NCI-H1048 (cell line): Measurements from ENCODE around the gene INO80C.

Experiments
- DNase-seq: peaks from one replicate; lab custom pipeline; 2025; lab: John Stamatoyannopoulos, UW

INO80C gene

DNA sequence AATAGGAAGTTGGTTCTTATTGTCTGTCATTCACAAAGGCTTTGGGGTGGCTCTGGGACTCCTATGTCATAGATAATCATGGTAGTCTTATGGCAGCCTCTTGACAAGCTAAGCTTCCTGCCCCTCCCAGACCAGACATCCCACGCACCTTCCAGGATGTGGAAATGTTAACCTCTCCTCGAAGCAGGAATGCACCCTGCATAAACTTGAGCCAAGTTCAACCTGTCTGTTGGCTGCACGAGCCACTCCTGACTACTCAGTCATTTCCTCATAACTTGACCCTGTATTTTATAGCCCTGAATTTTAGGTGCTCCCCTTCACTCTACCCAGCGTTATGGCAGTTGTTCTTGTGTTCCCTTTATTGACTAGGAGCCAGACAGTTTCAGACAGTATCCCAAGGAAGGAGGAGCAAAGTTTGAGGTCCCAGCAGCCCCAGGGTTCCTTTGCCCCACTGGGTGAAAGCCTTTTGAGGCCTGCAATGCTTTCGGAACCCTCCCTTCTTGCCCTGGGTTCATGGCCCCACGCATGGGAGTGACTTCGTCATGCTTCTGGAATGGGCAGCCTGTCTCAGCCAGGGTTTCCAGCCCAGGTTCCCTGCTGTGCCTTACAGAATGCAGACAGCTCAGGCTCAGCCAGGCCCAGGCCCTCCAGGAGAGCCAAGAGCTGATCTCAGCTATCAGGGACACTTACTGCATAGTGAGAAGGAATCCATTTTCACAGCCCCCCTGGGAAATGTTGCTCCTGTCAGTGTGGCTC is 15.6 kb upstream of the INO80C start:
- no peak for DNase-seq

- no peak for DNase-seq
These were observed 15.0 kb upstream of the INO80C start for GRCh38 chr18:35512761-35513160.

GRCh38 chr18:35511833-35512232 is 14.1 kb upstream of the INO80C start:
- DNase-seq: no peak

GRCh38 chr18:35511428-35511827 is 13.7 kb upstream of the INO80C start:
- DNase-seq: no peak

- DNase-seq: no peak
These were observed 12.4 kb upstream of the INO80C start for GRCh38 chr18:35510076-35510651.

DNA sequence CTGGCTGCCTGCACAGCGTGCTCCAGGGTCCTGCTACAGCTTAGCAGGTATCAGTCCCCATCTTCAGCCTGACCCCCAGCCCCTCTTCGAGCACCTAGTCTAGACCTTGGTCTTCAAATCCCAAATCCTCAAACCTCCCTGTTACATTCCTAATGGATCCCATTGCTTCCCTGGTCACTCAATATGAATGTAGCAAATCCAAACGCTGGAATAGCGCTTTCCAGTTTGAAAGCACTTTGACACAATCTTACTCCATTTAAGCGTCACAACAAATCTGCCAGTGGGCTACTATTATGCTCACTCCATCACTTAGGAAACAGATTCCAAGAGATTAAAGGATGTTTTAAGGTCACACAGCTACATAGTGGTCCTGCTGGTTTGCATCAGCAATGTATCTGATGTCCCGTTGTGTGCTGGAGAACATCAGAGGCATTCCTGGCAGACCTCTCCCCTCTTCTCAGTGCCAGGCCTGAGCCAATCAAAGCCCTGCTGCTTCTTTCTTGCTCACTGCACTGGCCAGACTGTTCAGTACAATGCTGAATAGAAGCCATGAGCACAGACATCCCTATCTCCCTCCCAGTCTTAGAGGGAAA is 11.1 kb upstream of the INO80C start:
- DNase-seq: no peak

- no peak for DNase-seq
These were observed 10.3 kb upstream of the INO80C start for GRCh38 chr18:35508030-35508429.

DNA sequence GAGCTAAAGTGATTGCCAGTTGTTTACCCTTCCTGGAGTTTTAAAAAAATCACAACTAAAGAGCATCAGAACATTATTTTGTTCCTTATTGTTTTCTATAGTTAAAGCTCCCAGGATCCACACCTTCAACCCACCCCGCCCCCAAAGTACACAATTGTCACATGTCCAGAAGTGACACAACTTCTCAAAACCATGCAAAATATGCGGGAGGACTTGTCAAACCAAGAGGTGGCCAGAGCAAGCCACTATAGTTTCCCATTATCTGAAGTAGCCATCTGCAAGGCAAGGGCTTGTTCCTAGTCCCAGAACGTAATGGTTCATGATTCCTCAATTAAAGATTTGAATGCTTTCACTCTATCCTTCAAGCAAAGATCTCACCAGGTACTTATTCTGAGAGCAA is 9.9 kb upstream of the INO80C start:
- no peak for DNase-seq

GRCh38 chr18:35507192-35507591 is 9.4 kb upstream of the INO80C start:
- DNase-seq: no peak

DNA sequence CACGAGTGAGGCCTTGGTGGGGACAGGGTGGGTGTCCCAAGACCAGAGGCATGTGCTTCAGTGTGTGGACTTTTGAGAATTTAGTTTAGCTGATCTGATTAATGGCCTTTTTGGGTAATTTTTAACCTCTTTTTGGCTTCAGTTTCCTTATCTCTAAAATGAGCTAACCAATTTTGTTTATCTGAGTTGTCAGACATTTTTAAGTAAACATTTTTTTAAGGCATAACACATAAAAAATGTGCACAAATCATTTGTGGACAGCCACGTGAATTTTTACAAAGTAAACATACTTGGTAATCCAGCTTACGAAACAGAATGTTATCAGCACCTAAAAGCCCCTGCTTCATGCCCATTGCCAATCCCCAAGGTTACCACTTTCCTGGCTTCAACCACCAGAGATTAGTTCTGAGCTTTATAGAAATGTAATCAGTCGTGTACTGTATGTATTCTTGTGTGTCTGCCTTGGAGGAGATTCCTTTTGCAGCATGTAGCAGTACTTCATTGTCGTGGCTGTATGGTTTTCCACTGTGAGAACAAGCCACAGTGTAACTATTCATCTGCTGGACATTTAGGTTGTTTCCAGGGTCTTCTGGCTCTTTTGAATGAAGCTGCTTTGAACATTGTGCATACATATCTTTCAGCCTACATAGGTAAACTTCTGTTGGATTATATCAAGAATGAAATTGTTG is 8.4 kb upstream of the INO80C start:
- no peak for DNase-seq

- DNase-seq: no peak
These were observed 7.2 kb upstream of the INO80C start for GRCh38 chr18:35504996-35505395.

- no peak for DNase-seq
These were observed 4.3 kb upstream of the INO80C start for GRCh38 chr18:35502052-35502451.

- DNase-seq: no peak
These were observed 3.6 kb upstream of the INO80C start for GRCh38 chr18:35501369-35501768.

DNA sequence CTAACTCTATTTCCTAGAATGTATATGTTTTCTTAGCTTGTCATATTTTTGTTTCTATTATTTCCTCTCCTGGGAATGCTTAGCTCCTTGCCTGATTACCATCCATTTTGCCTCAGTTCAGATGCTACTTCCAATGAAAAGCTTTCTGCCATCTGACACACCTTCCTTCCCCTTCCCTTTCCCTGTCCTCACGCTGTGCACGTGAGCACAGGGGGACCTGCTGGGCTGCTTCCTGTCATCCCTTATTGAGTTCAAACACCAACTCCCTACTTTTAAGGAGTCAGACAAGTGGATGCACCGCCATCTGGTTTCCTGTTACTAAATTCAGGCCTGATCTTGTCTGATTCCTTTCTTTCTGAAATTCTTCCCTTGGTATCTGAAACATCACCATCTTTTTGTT is 2.4 kb upstream of the INO80C start:
- DNase-seq: no peak

DNA sequence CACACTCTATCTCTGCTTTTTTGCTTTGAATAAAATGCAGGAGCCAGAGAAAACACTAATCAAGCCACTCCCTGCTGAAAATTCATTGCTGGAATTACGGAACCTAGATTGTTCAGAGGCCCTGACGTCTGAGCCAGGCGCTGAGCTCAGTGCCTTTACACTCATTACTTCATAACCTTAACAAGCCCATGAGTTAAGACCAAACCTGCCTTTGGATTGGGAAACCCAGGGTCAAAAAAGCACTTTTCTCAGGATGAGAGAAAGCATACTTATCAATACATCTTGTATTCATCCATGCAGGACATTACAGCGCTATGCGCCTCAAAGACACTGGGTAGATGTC is 762 bp downstream of the INO80C start:
- no peak for DNase-seq

- DNase-seq: no peak
These were observed 2.0 kb downstream of the INO80C start for GRCh38 chr18:35495536-35496314.

DNA sequence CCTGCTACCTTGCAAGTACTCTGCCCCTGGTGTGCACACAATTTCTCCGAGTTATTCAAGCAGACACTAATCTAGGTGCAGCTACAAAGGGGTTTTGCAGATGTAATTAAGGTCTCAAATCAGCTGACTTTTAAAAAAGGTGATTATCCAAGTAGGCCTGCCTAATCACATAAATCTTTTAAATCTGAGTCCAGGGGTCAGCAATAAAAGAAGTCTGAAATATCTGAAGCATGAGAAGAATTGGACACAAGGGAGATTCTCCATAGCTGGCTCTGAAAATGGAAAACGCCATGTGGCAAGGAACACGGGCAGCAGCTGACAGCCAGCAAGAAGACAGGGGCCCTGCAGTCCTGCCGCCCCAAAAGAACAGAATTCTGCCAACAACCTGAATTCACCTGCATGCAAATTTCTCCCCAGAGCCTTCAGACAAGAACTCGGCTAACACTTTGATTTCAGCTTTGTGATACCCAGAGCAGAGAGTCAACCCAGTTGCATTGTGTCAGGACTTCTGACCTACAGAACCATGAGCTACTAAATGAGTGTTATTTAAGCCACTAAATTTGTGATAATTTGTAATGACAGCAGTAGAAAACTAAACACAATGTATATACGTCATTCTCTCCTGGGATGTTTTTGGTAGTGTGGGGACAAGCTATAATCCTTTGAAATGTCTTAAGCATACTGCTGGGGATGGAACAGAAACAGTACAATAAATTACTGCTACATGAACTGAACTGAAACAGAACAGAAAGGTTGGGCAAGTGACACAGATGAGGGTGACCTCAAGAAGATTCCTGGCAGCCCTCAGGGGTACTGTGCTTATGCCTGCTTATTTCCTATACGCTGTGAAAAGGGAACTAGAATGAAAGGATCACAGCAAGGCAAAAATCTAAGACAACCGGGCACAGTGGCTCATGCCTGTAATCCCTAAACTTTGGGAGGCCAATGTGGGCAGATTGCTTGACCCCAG is 3.2 kb downstream of the INO80C start:
- DNase-seq: no peak

GRCh38 chr18:35491700-35492077 is 6.1 kb downstream of the INO80C start:
- no peak for DNase-seq

DNA sequence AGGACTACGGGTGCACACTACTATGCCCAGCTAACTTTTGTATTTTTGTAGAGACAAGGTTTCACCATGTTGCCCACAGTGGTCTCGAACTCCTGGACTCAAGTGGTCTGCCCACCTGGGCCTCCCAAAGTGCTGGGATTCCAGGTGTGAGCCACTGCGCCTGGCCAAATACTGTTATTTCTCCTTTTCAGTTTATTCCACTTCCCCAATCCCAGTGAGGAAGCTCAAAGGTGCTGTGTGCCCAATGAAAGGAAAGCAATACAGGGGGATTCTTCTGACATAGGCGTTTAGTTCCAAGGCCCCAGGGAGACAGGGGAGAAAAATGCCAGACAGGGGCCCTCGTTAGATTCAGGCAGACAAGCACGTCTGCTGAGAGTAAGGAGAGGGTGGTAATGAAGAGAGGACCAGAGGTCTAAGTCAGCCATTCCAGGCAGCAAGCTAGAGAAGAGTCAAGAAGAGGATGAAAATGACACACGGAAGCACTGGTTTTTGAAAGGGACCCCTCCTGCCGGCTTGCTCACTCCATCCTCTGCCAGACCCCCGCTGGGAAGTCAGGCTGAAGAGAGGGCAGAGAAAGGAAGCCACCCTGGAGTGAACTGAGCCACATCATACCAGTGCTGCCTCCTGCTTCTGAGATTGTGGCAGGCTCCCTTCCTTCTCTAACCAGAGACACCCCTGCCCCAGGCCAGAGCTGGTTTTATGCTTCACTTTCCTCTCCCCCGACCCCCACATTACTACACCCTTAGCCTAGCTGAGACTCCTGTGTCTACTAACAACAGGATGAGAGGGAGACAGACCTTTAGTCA is 6.7 kb downstream of the INO80C start:
- DNase-seq: no peak

GRCh38 chr18:35489913-35490490 is 7.8 kb downstream of the INO80C start:
- no peak for DNase-seq
